Measurements from ENCODE around the gene INTS14.

The INTS14 gene

GRCh38 chr15:65603559-65603958 lies 7.4 kb downstream of the INTS14 start:
- DNase-seq (ENCODE audit: low read depth in 1 of 2, low spot score in 1 of 2) = no peak
- no peaks in the 10 kb centered on the region for H3K27me3 ChIP-seq (ENCODE audit: insufficient read depth, poor library complexity, severe bottlenecking)
- H3K27ac ChIP-seq (replicated peaks) = no peak overlapping the region
- TF ChIP-seq SPI1 (IDR thresholded peaks at IDR 0.05; ENCODE audit: borderline replicate concordance, low read depth) (no peak), GABPA (IDR thresholded peaks at IDR 0.05; ENCODE audit: low read depth) (no peak)
- no peak overlapping the region for H3K4me3 ChIP-seq (replicated peaks; ENCODE audit: insufficient read depth, low read length)

GRCh38 chr15:65603134-65603533 lies 7.8 kb downstream of the INTS14 start:
- Histone ChIP-seq H3K27ac (replicated peaks) (no peak overlapping the region), H3K27me3 (ENCODE audit: insufficient read depth, poor library complexity, severe bottlenecking) (no peaks in the 10 kb centered on the region), H3K4me3 (replicated peaks; ENCODE audit: insufficient read depth, low read length) (no peak overlapping the region)
- DNase-seq (ENCODE audit: low read depth in 1 of 2, low spot score in 1 of 2) = no peak
- no peak for TF ChIP-seq REST (IDR thresholded peaks at IDR 0.05; ENCODE audit: insufficient replicate concordance, low read depth)
- TF ChIP-seq POLR2AphosphoS5 (IDR thresholded peaks at IDR 0.05; ENCODE audit: low read depth) = no peak
- TF ChIP-seq SPI1 (IDR thresholded peaks at IDR 0.05; ENCODE audit: borderline replicate concordance, low read depth) = no peak
- TF ChIP-seq GABPA (IDR thresholded peaks at IDR 0.05; ENCODE audit: low read depth) = no peak
- TF ChIP-seq CTCF (IDR thresholded peaks at IDR 0.05; ENCODE audit: insufficient read depth, low read length) = no peak

GRCh38 chr15:65599677-65600076 lies 11.3 kb downstream of the INTS14 start:
- no peaks in the 10 kb centered on the region for H3K27me3 ChIP-seq (ENCODE audit: insufficient read depth, poor library complexity, severe bottlenecking)
- no peak for DNase-seq (ENCODE audit: low read depth in 1 of 2, low spot score in 1 of 2)
- no peak for TF ChIP-seq SPI1 (IDR thresholded peaks at IDR 0.05; ENCODE audit: borderline replicate concordance, low read depth)
- no peak for TF ChIP-seq REST (IDR thresholded peaks at IDR 0.05; ENCODE audit: insufficient replicate concordance, low read depth)
- TF ChIP-seq GABPA (IDR thresholded peaks at IDR 0.05; ENCODE audit: low read depth) = no peak
- no peak for TF ChIP-seq POLR2AphosphoS5 (IDR thresholded peaks at IDR 0.05; ENCODE audit: low read depth)
- TF ChIP-seq CTCF (IDR thresholded peaks at IDR 0.05; ENCODE audit: insufficient read depth, low read length) = no peak
- no peak overlapping the region for H3K4me3 ChIP-seq (replicated peaks; ENCODE audit: insufficient read depth, low read length)
- H3K27ac ChIP-seq (replicated peaks) = no peak overlapping the region

- Histone ChIP-seq H3K4me3 (replicated peaks; ENCODE audit: insufficient read depth, low read length) (no peak overlapping the region), H3K27me3 (ENCODE audit: insufficient read depth, poor library complexity, severe bottlenecking) (no peaks in the 10 kb centered on the region), H3K27ac (replicated peaks) (peak overlapping the region; percentile 28; the same call in 1 of the 2 replicates)
- DNase-seq (ENCODE audit: low read depth in 1 of 2, low spot score in 1 of 2) = no peak
- TF ChIP-seq POLR2AphosphoS5 (IDR thresholded peaks at IDR 0.05; ENCODE audit: low read depth) (no peak), REST (IDR thresholded peaks at IDR 0.05; ENCODE audit: insufficient replicate concordance, low read depth) (no peak), SPI1 (IDR thresholded peaks at IDR 0.05; ENCODE audit: borderline replicate concordance, low read depth) (no peak), CTCF (IDR thresholded peaks at IDR 0.05; ENCODE audit: insufficient read depth, low read length) (no peak), GABPA (IDR thresholded peaks at IDR 0.05; ENCODE audit: low read depth) (no peak)
Measured at GRCh38 chr15:65598468-65598867, 12.5 kb downstream of the INTS14 start.
